ENCODE results near the gene SETD1B. TPM values are rescaled to one million over a fixed set of nuclear protein-coding genes. Genes with fewer than 3 reads are reported as not detected.
A peak's percentile ranks its signal among the peaks of the same experiment; 100 is the strongest.
"Not testable (repeated sequence)": the region's sequence is repeated elsewhere in the genome, so short reads cannot be mapped to it uniquely, and the experiment has no call there.

The SETD1B gene
- polyA plus RNA-seq (2013, experiment 1 of 2; ENCODE audit: insufficient read length): 13.0 TPM
- 12.5 TPM for polyA plus RNA-seq (2013, experiment 2 of 2; ENCODE audit: insufficient read length)

- DNase-seq: peak; percentile 74
Observed at GRCh38 chr12:121803861-121804416, at the start of gene SETD1B. TSS of gene SETD1B (plus strand) at chr12:121804009. CDS start at chr12:121804738, 729 bp downstream.

GRCh38 chr12:121754836-121755235 is 49.0 kb upstream of the SETD1B start:
- DNase-seq: no peak

GRCh38 chr12:121755591-121755990 is 48.2 kb upstream of the SETD1B start:
- no peak for DNase-seq

GRCh38 chr12:121758536-121758935 is 45.3 kb upstream of the SETD1B start:
- not testable (repeated sequence) for DNase-seq

GRCh38 chr12:121762269-121762668 is 41.5 kb upstream of the SETD1B start:
- no peak for DNase-seq

- DNase-seq: no peak
Observed at GRCh38 chr12:121764808-121765207, 39.0 kb upstream of the SETD1B start.

- DNase-seq: peak; percentile 94
Observed at GRCh38 chr12:121765573-121765972, 38.2 kb upstream of the SETD1B start.

GRCh38 chr12:121766290-121767039 is 37.3 kb upstream of the SETD1B start:
- DNase-seq: peak; percentile 26

GRCh38 chr12:121767525-121768016 is 36.2 kb upstream of the SETD1B start:
- peak; percentile 74 for DNase-seq

GRCh38 chr12:121769297-121769830 is 34.4 kb upstream of the SETD1B start:
- no peak for DNase-seq

GRCh38 chr12:121769831-121770301 is 33.9 kb upstream of the SETD1B start:
- no peak for DNase-seq

- DNase-seq: no peak
Observed at GRCh38 chr12:121770388-121770787, 33.4 kb upstream of the SETD1B start.

GRCh38 chr12:121770813-121771625 is 32.8 kb upstream of the SETD1B start:
- DNase-seq: no peak

- DNase-seq: peak; percentile 51
Observed at GRCh38 chr12:121773011-121773777, 30.6 kb upstream of the SETD1B start.

- DNase-seq: no peak
Observed at GRCh38 chr12:121774968-121775474, 28.8 kb upstream of the SETD1B start.

- no peak for DNase-seq
Observed at GRCh38 chr12:121775501-121775900, 28.3 kb upstream of the SETD1B start.

- peak; percentile 50 for DNase-seq
Observed at GRCh38 chr12:121776190-121777098, 27.4 kb upstream of the SETD1B start.

GRCh38 chr12:121778567-121779421 is 25.0 kb upstream of the SETD1B start:
- DNase-seq: no peak

- no peak for DNase-seq
Observed at GRCh38 chr12:121779422-121779895, 24.4 kb upstream of the SETD1B start.

All from fibroblast of skin of abdomen (primary cell).